Testis (tissue), 3 donors: Measurements from ENCODE around the gene ZNF281. TPM values are rescaled to one million over a fixed set of nuclear protein-coding genes. Genes with fewer than 3 reads are reported as not detected.

Experiments used
- DNase-seq: peaks from one replicate; pipeline ENCODE4 v3.0.0-alpha.2; 2019
- H3K27ac ChIP-seq, 2 donors: fragments of 200-600 bp; sonication (generic); one replicate each; pipeline ENCODE4 v1.5.1; 2019
- H3K27me3 ChIP-seq: fragments of 200-600 bp; sonication (generic); one replicate; pipeline ENCODE4 v1.5.1; 2019
- H3K36me3 ChIP-seq: fragments of 200-600 bp; sonication (generic); one replicate; pipeline ENCODE4 v1.5.1; 2017; ENCODE audit warnings: low read depth; ENCODE audit errors: missing control alignments
- H3K4me1 ChIP-seq: fragments of 200-600 bp; sonication (generic); one replicate; pipeline ENCODE4 v1.5.1; 2019
- H3K4me3 ChIP-seq, 2 donors: fragments of 200-600 bp; sonication (generic); one replicate each; pipeline ENCODE4 v1.5.1; 2017 to 2019
- H3K9me3 ChIP-seq: fragments of 200-600 bp; sonication (generic); one replicate; pipeline ENCODE4 v1.5.1; 2017
- POLR2A ChIP-seq: fragments of 450-650 bp; IDR thresholded peaks from one replicate; pipeline ENCODE4 v1.6.1; 2017; ENCODE audit warnings: antibody characterized with exemption, mild to moderate bottlenecking, moderate library complexity
- WGBS, 2 donors: methylation state at CpG; one replicate each; pipeline ENCODE4 v1.1.5; 2018; 5-methylcytosine and 5-hydroxymethylcytosine counted together
- intact Hi-C: fragments of 100-400 bp; cut with DNase I; formaldehyde crosslinking; loops from one replicate; pipeline ENCODE4 v1.15.1; 2023; ENCODE audit warnings: low total_unique reads
- polyA plus RNA-seq: library from polyadenylated mRNA; stranded (reverse); fragments of 350-450 nt; fragmentation: Illumina TruSeq; extraction: RNeasy Lipid Tissue Mini Kit (QIAGEN cat#74804); gene quantifications from one replicate; pipeline ENCODE4 v1.2.3, GENCODE V29; 2014; ENCODE audit warnings: low read depth, low replicate concordance; ENCODE audit not compliant: insufficient read depth
- total RNA-seq, 2 donors: library from RNA; depleted of rRNA; stranded (reverse); fragments of >200 nt; gene quantifications; one replicate each; pipeline ENCODE4 v1.2.3, GENCODE V29; 2016
- TF ChIP-seq, protein P1 (sequence below), 3 experiments: fragments of 450-650 bp in 2 of 3; fragments of 200-600 bp in 1 of 3; sonication (generic) in 1 of 3; IDR thresholded peaks; one replicate each; pipeline ENCODE4 v1.5.1; 2016 to 2019; ENCODE audit warnings: antibody characterized with exemption in 3 of 3, mild to moderate bottlenecking in 2 of 3, moderate library complexity in 1 of 3

Gene ZNF281
- total and polyA plus RNA-seq, 3 donors from 2014 or later, result 17.5 to 21.7 (median 18.0) TPM

DNA sequence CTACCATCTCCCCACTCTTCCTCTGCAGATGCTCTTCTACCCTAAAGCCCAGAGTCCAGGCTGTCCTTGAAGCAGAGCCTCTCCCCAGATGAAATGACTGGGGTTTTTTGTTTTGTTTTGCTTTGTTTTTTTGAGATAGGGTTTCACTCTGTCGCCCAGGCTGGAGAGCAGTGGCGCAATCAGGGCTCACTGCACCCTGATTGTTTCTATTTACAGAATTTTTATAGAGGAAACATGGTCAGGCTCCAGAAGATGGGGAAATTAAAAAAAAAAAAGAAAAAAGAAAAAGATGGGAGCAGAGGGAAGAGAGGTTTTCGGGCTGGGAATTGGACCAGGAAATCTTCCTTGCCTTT, 43.7 kb upstream of the ZNF281 start:
- WGBS, 2 donors, result 57 to 61% methylated on average over 3 of the region's 3 CpGs
- Histone ChIP-seq H3K9me3 (no peaks in the 10 kb centered on the region), H3K4me3 (no peak overlapping the region), H3K36me3 (no peaks in the 10 kb centered on the region), H3K27ac (no peak overlapping the region), H3K4me1 (no peaks in the 10 kb centered on the region), H3K27me3 (no peaks in the 10 kb centered on the region)
- DNase-seq, result no peak
- no peak for TF ChIP-seq POLR2A
- TF ChIP-seq, protein P1, sequence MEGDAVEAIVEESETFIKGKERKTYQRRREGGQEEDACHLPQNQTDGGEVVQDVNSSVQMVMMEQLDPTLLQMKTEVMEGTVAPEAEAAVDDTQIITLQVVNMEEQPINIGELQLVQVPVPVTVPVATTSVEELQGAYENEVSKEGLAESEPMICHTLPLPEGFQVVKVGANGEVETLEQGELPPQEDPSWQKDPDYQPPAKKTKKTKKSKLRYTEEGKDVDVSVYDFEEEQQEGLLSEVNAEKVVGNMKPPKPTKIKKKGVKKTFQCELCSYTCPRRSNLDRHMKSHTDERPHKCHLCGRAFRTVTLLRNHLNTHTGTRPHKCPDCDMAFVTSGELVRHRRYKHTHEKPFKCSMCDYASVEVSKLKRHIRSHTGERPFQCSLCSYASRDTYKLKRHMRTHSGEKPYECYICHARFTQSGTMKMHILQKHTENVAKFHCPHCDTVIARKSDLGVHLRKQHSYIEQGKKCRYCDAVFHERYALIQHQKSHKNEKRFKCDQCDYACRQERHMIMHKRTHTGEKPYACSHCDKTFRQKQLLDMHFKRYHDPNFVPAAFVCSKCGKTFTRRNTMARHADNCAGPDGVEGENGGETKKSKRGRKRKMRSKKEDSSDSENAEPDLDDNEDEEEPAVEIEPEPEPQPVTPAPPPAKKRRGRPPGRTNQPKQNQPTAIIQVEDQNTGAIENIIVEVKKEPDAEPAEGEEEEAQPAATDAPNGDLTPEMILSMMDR (IDR thresholded peaks at IDR 0.05), result no peak
- intact Hi-C loops, result no loop called here

- whole genome bisulfite sequencing, 2 donors, result 68 to 83% methylated on average over 8 of the region's 8 CpGs
- intact Hi-C loops, result no loop called here
Observed at GRCh38 chr1:200452850-200453552, 43.2 kb upstream of the ZNF281 start.

GRCh38 chr1:200448034-200448762, 38.4 kb upstream of the ZNF281 start:
- intact Hi-C loops, result no loop called here
- Histone ChIP-seq H3K9me3 (no peaks in the 10 kb centered on the region), H3K27ac (no peak overlapping the region), H3K27me3 (no peaks in the 10 kb centered on the region), H3K4me1 (no peaks in the 10 kb centered on the region), H3K36me3 (no peaks in the 10 kb centered on the region), H3K4me3 (no peak overlapping the region)
- WGBS, 2 donors, result 86% methylated on average over 6 of the region's 6 CpGs
- DNase-seq, result no peak
- TF ChIP-seq, protein P1 (IDR thresholded peaks at IDR 0.05), result no peak
- TF ChIP-seq POLR2A, result no peak

More at GRCh38 chr1:200452850-200453552, 43.2 kb upstream of the ZNF281 start:
- no peak overlapping the region for H3K4me3 ChIP-seq
- no peaks in the 10 kb centered on the region for H3K4me1 ChIP-seq
- TF ChIP-seq POLR2A, result no peak
- no peaks in the 10 kb centered on the region for H3K36me3 ChIP-seq
- no peak for DNase-seq
- no peaks in the 10 kb centered on the region for H3K9me3 ChIP-seq
- no peak overlapping the region for H3K27ac ChIP-seq
- no peaks in the 10 kb centered on the region for H3K27me3 ChIP-seq

DNA sequence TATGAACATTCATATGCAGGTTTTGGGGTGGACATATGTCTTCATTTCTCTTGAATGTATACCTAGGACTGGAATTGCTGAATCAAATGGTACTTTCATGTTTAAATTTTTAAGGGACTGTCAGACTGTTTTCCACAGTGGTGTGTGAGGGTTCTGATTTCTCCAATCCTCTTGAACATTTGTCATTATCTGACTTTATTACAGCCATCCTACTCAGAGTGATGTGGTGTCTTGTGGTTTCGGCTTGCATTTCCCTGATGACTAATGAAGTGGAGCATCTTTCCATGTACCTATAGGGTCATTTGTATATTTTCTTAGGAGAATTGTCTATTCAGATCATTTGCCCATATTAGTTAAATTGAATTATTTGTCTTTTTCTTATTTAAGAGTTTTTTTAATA, 35.4 kb upstream of the ZNF281 start:
- Histone ChIP-seq H3K27ac (no peak overlapping the region), H3K4me3 (no peak overlapping the region), H3K9me3 (no peaks in the 10 kb centered on the region), H3K4me1 (no peaks in the 10 kb centered on the region), H3K36me3 (no peaks in the 10 kb centered on the region), H3K27me3 (no peaks in the 10 kb centered on the region)
- no peak for DNase-seq
- intact Hi-C loops, result no loop called here
- WGBS, 2 donors, result 94 to 100% methylated on average over 1 of the region's 1 CpG
- TF ChIP-seq, protein P1 (IDR thresholded peaks at IDR 0.05), result no peak
- TF ChIP-seq POLR2A, result no peak

DNA sequence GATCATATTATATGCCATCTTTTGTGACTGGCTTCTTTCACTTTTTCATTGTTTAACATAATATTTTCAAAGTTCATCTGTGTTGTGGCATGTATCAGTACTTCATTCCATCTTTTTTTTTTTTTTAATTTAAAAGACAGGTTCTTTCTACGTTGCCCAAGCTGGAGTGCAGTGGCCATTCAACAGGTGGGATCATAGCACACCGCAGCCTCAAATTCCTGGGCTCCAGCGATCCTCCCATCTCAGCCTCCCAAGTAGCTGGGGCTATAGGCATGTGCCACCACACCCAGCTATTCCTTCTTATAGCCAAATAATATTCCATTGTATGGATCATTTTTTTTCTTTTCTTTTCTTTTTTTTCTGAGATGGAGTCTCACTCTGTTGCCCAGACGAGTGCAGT, 34.6 kb upstream of the ZNF281 start:
- intact Hi-C loops, result no loop called here
- H3K27me3 ChIP-seq, result no peaks in the 10 kb centered on the region
- no peaks in the 10 kb centered on the region for H3K9me3 ChIP-seq
- no peaks in the 10 kb centered on the region for H3K36me3 ChIP-seq
- WGBS, 2 donors, result 89 to 93% methylated on average over 4 of the region's 4 CpGs
- no peak for TF ChIP-seq POLR2A
- TF ChIP-seq, protein P1 (IDR thresholded peaks at IDR 0.05), result no peak
- no peaks in the 10 kb centered on the region for H3K4me1 ChIP-seq
- H3K27ac ChIP-seq, result no peak overlapping the region
- H3K4me3 ChIP-seq, result no peak overlapping the region
- DNase-seq, result no peak
